ENCODE results near the gene INO80C.
A peak's percentile ranks its signal among the peaks of the same experiment; 100 is the strongest.

INO80C gene

GRCh38 chr18:35526495-35527059 lies 28.8 kb upstream of the INO80C start:
- DNase-seq (ENCODE audit: low spot score), result no peak
- TF ChIP-seq CTCF (IDR thresholded peaks at IDR 0.05), result no peak
- H3K27ac ChIP-seq, result no peak overlapping the region
- H3K4me3 ChIP-seq, result peak overlapping the region; percentile 31

GRCh38 chr18:35525795-35526494 lies 28.2 kb upstream of the INO80C start:
- DNase-seq (ENCODE audit: low spot score), result no peak
- TF ChIP-seq CTCF (IDR thresholded peaks at IDR 0.05), result no peak
- Histone ChIP-seq H3K4me3 (peak overlapping the region; percentile 31), H3K27ac (peak overlapping the region in 1 of 2 donors; percentile 25)

GRCh38 chr18:35524226-35524625 lies 26.5 kb upstream of the INO80C start:
- no peak for DNase-seq (ENCODE audit: low spot score)
- Histone ChIP-seq H3K27ac (peak overlapping the region in 1 of 2 donors; percentile 45), H3K4me3 (no peak overlapping the region)
- TF ChIP-seq CTCF (IDR thresholded peaks at IDR 0.05), result no peak

DNA sequence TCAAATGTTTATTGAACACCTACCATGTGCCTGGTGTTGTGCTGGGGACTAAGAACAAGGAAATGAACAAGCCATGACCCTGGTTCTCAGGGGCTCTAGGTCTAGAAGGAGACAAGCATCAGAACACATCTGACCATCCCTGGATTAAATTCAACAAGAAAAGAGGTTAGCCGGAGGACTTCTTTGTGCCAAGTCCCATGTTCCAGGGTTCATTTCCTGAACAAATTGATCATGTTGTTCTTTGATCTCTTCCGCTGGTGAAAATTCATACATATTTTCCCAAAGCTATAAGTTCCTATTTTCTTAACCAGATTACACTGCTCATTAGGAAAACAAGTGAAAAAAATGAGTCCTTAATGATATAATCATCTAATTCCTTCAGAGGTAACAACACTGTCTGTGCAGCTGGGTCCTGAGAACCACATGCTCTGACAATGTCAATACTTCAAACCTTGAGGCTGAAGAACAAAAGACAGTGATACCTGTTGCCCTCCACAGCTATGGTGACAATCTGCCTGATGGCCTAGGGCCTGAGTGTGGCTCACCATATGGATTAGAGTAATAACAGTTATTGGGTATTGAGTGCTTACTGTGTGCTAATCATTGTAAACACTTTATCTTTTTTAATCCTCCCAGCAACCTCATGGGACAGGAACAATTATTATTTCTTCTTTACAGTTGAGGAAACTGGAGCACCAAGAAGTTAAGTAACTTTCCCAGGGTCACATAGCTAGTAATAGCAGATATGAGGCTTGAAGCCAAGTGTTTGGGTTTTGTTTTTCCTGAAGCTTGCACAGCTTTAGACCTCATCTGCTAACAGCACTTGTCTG lies 24.6 kb upstream of the INO80C start:
- no peak for DNase-seq (ENCODE audit: low spot score)
- TF ChIP-seq CTCF (IDR thresholded peaks at IDR 0.05), result no peak
- H3K27ac ChIP-seq, result no peak overlapping the region
- H3K4me3 ChIP-seq, result no peak overlapping the region

DNA sequence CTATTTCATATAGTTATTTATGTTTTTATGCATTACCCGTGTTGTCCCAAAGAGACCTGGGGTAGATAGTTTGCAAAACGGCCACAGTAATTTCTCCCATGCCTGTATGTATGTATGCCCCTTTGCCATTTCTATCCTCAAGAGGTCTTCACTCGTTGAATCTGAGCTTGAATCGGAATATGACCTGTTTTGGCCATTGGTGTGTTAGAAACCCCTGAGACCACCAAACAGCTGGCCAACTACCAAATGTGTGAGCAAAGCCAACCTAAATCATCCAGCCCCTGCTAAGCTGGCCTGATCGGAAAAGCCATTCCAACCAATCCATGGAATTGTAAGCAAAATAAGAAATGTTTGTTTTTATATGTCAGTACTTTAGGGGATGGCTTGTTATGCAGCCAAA lies 23.4 kb upstream of the INO80C start:
- Histone ChIP-seq H3K4me3 (no peak overlapping the region), H3K27ac (no peak overlapping the region)
- peak; percentile 7 for DNase-seq (ENCODE audit: low spot score)
- TF ChIP-seq CTCF (IDR thresholded peaks at IDR 0.05), result no peak

DNA sequence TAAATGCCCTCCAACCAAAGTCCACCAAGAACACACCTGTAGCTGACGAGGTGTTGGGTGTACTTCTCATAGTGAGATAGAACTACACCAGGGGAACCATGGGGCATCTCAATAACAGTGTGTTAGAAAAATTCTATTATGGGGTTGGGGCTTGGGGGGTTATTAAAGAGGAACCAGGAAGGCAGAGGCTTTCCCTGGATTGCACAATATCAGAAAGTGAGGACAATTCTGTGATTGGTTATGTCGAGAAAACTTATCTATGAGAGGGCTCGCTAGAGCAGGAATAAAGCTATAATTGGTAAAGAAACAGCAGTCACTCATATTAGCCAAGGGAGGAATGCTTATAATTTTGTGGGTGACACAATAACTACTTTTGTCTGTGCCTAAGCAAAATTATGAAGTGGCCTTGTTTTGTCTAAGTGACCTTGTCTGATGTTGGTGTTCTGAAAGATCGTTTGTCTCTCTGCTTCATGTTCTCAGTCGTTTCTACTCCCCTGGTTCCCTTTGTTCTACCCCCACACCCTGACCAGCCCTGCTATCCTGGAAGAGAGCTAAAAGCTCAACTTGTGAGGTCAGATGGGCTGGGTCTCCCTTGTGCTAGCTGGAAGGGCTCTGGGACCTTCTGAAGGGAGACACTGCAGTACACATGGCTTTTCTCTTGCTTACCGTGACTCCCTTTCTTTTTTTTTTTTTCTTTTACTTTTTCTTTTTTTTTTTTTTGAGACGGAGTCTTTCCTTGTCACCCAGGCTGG lies 21.6 kb upstream of the INO80C start:
- H3K27ac ChIP-seq, result no peak overlapping the region
- no peak for DNase-seq (ENCODE audit: low spot score)
- H3K4me3 ChIP-seq, result no peak overlapping the region
- no peak for TF ChIP-seq CTCF (IDR thresholded peaks at IDR 0.05)
